Liver (tissue), 9 donors: Measurements from ENCODE around the gene SUPT20H. TPM values are rescaled to one million over a fixed set of nuclear protein-coding genes. Genes with fewer than 3 reads are reported as not detected.
A peak's percentile ranks its signal among the peaks of the same experiment; 100 is the strongest.

Source experiments
- DNase-seq: peaks from one replicate; pipeline ENCODE4 v3.0.0-alpha.2; 2017; ENCODE audit warnings: low spot score
- H3K27ac ChIP-seq, 2 donors: one replicate each; pipeline ENCODE4 v1.7.0; 2013; ENCODE audit warnings: inconsistent platforms in 2 of 2, low read length in 2 of 2, control low read depth in 1 of 2, low read depth in 1 of 2, mild to moderate bottlenecking in 1 of 2
- H3K27me3 ChIP-seq, 4 donors: one replicate each; pipeline versions ENCODE4 v1.6.1 to v1.7.0; 2013; ENCODE audit warnings: low read length in 3 of 4, inconsistent platforms in 1 of 4, mild to moderate bottlenecking in 1 of 4, moderate library complexity in 1 of 4; ENCODE audit not compliant: control insufficient read depth in 4 of 4, insufficient read depth in 4 of 4
- H3K36me3 ChIP-seq, 4 donors: one replicate each; pipeline versions ENCODE4 v1.6.1 to v1.7.0; 2013; ENCODE audit warnings: low read length in 3 of 4, mild to moderate bottlenecking in 3 of 4, low read depth in 1 of 4, moderate library complexity in 1 of 4; ENCODE audit not compliant: control insufficient read depth in 4 of 4, insufficient read depth in 3 of 4
- H3K4me1 ChIP-seq, 4 donors: one replicate each; pipeline versions ENCODE4 v1.6.1 to v1.7.0; 2013; ENCODE audit warnings: low read length in 3 of 4, mild to moderate bottlenecking in 3 of 4, moderate library complexity in 1 of 4; ENCODE audit not compliant: control insufficient read depth in 4 of 4, insufficient read depth in 4 of 4
- H3K4me3 ChIP-seq, 3 donors: one replicate each; pipeline versions ENCODE4 v1.6.1 to v1.7.0; 2013; ENCODE audit warnings: low read length in 3 of 3, control low read depth in 1 of 3, low read depth in 1 of 3, mild to moderate bottlenecking in 1 of 3
- H3K9ac ChIP-seq, 2 donors: one replicate each; pipeline ENCODE4 v1.7.0; 2013; ENCODE audit warnings: low read length in 2 of 2, mild to moderate bottlenecking in 2 of 2, moderate library complexity in 2 of 2, control low read depth in 1 of 2, low read depth in 1 of 2
- H3K9me3 ChIP-seq, 4 donors: one replicate each; pipeline versions ENCODE4 v1.6.1 to v1.7.0; 2013; ENCODE audit warnings: low read length in 3 of 4; ENCODE audit not compliant: control insufficient read depth in 4 of 4
- ATF3 ChIP-seq: IDR thresholded peaks from 2 replicates; pipeline ENCODE4 v1.6.1; 2016; ENCODE audit warnings: antibody characterized with exemption
- CTCF ChIP-seq: fragments of 150-350 bp; IDR thresholded peaks from 2 replicates; pipeline ENCODE4 v1.5.1; 2017; ENCODE audit warnings: improper control_type of control experiment, low read depth, low read length; ENCODE audit not compliant: missing input control
- EGR1 ChIP-seq, 2 donors: IDR thresholded peaks; 2 replicates each; pipeline ENCODE4 v1.6.1; 2016 to 2018; ENCODE audit warnings: antibody characterized with exemption in 2 of 2, low read depth in 2 of 2
- FOXA1 ChIP-seq: IDR thresholded peaks from 2 replicates; pipeline ENCODE4 v1.6.1; 2016; ENCODE audit warnings: antibody characterized with exemption
- FOXA2 ChIP-seq: IDR thresholded peaks from 2 replicates; pipeline ENCODE4 v1.6.1; 2016; ENCODE audit warnings: antibody characterized with exemption
- GABPA ChIP-seq, 2 donors: IDR thresholded peaks in 1 of 2; conservative IDR thresholded peaks in 1 of 2; 2 replicates each; pipeline ENCODE4 v1.6.1; 2016; ENCODE audit warnings: antibody characterized with exemption in 2 of 2, mild to moderate bottlenecking in 1 of 2, moderate library complexity in 1 of 2
- HNF4A ChIP-seq, 2 donors: conservative IDR thresholded peaks; 2 replicates each; pipeline ENCODE4 v1.6.1; 2016; ENCODE audit warnings: antibody characterized with exemption in 2 of 2, mild to moderate bottlenecking in 2 of 2
- JUND ChIP-seq, 2 donors: IDR thresholded peaks; 2 replicates each; pipeline ENCODE4 v1.6.1; 2016; ENCODE audit warnings: antibody characterized with exemption in 2 of 2
- MAX ChIP-seq: IDR thresholded peaks from 2 replicates; pipeline ENCODE4 v1.6.1; 2016; ENCODE audit warnings: antibody characterized with exemption
- RAD21 ChIP-seq, 2 donors: IDR thresholded peaks; 2 replicates each; pipeline ENCODE4 v1.6.1; 2016; ENCODE audit warnings: antibody characterized with exemption in 2 of 2, mild to moderate bottlenecking in 2 of 2
- REST ChIP-seq: IDR thresholded peaks from 2 replicates; pipeline ENCODE4 v1.6.1; 2016; ENCODE audit warnings: antibody characterized with exemption, mild to moderate bottlenecking
- RXRA ChIP-seq, 2 donors: IDR thresholded peaks; 2 replicates each; pipeline ENCODE4 v1.6.1; 2017 to 2018; ENCODE audit warnings: antibody characterized with exemption in 2 of 2, mild to moderate bottlenecking in 1 of 2
- SP1 ChIP-seq: IDR thresholded peaks from 2 replicates; pipeline ENCODE4 v1.6.1; 2018; ENCODE audit warnings: antibody characterized with exemption, mild to moderate bottlenecking
- WGBS: extraction: QIAGEN DNeasy Blood & Tissue Kit; methylation state at CpG from one replicate; pipeline ENCODE4 v1.1.7; 2013; 5-methylcytosine and 5-hydroxymethylcytosine counted together
- polyA plus RNA-seq, 2 donors: library from polyadenylated mRNA; stranded (reverse) in 1 of 2; unstranded in 1 of 2; fragments of 200-250 nt in 1 of 2; fragments of >200 nt in 1 of 2; fragmentation: Nextera tagmentation in 1 of 2; extraction: Ambion mirVana in 1 of 2; gene quantifications; one replicate each; pipeline versions ENCODE4 v1.2.1 to v1.2.3, GENCODE V29; 2013 to 2015
- total RNA-seq, 2 donors: library from RNA; depleted of rRNA; stranded (reverse); fragments of >200 nt; gene quantifications; one replicate each; pipeline ENCODE4 v1.2.3, GENCODE V29; 2014
- donor health status: healthy.
- donor health status: healthy.
- donor health status: healthy.
- donor health status: healthy.
- donor health status: healthy.

The SUPT20H gene
- total and polyA plus RNA-seq, 4 donors = 6.5 to 23.1 (median 17.1) TPM

GRCh38 chr13:36981156-36981743 is 78.2 kb downstream of the SUPT20H start:
- Histone ChIP-seq H3K9ac (no peak overlapping the region), H3K36me3 (peaks cover 5 to 34% (median 28%) of the 10 kb centered on the region in 4 donors), H3K4me1 (no peaks in the 10 kb centered on the region), H3K27me3 (no peaks in the 10 kb centered on the region), H3K9me3 (no peaks in the 10 kb centered on the region), H3K4me3 (no peak overlapping the region), H3K27ac (no peak overlapping the region)
- TF ChIP-seq EGR1 (IDR thresholded peaks at IDR 0.05; ENCODE audit: low read depth in 2 of 2) (no peak), CTCF (peak; percentile 40), GABPA (IDR thresholded peaks at IDR 0.05 in 1 of 2, conservative IDR thresholded peaks at IDR 0.05 in 1 of 2) (no peak), SP1 (no peak), RXRA (IDR thresholded peaks at IDR 0.05) (no peak), JUND (IDR thresholded peaks at IDR 0.05) (no peak), REST (no peak), RAD21 (IDR thresholded peaks at IDR 0.05) (peak; percentile 65 to 73), HNF4A (conservative IDR thresholded peaks at IDR 0.05) (no peak), FOXA1 (no peak)
- 35% methylated on average over 6 of the region's 6 CpGs for WGBS
- DNase-seq = no peak

- Histone ChIP-seq H3K9me3 (no peaks in the 10 kb centered on the region), H3K27ac (no peak overlapping the region), H3K36me3 (peaks cover 7 to 30% (median 17%) of the 10 kb centered on the region in 4 donors), H3K9ac (no peak overlapping the region), H3K4me1 (no peaks in the 10 kb centered on the region), H3K27me3 (no peaks in the 10 kb centered on the region), H3K4me3 (no peak overlapping the region)
- TF ChIP-seq FOXA2 = no peak
- TF ChIP-seq SP1 = no peak
- TF ChIP-seq ATF3 = no peak
- TF ChIP-seq HNF4A (conservative IDR thresholded peaks at IDR 0.05) = no peak
- TF ChIP-seq MAX = no peak
- no peak for TF ChIP-seq JUND (IDR thresholded peaks at IDR 0.05)
- no peak for TF ChIP-seq RXRA (IDR thresholded peaks at IDR 0.05)
- WGBS = 92% methylated on average over 7 of the region's 7 CpGs
- no peak for DNase-seq
Measured at GRCh38 chr13:36979361-36980050, 80.0 kb downstream of the SUPT20H start.
